ENCODE measurements around the gene KTN1.

The KTN1 gene

GRCh38 chr14:55609681-55610080, 29.7 kb downstream of the KTN1 start:
- FAIRE-seq, result peak; percentile 37
- DNase-seq (ENCODE audit: insufficient read length, low spot score), result no peak

GRCh38 chr14:55610713-55611370, 30.8 kb downstream of the KTN1 start:
- no peak for DNase-seq (ENCODE audit: insufficient read length, low spot score)
- no peak for FAIRE-seq

GRCh38 chr14:55611859-55612258, 31.9 kb downstream of the KTN1 start:
- FAIRE-seq (no peak), DNase-seq (ENCODE audit: insufficient read length, low spot score) (no peak)

- FAIRE-seq, result no peak
- DNase-seq (ENCODE audit: insufficient read length, low spot score), result no peak
Measured at GRCh38 chr14:55614304-55614703, 34.3 kb downstream of the KTN1 start.

- no peak for DNase-seq (ENCODE audit: insufficient read length, low spot score)
- no peak for FAIRE-seq
Measured at GRCh38 chr14:55620277-55620676, 40.3 kb downstream of the KTN1 start.

GRCh38 chr14:55620981-55621380, 41.0 kb downstream of the KTN1 start:
- no peak for FAIRE-seq

GRCh38 chr14:55621391-55621790, 41.4 kb downstream of the KTN1 start:
- no peak for FAIRE-seq
- DNase-seq (ENCODE audit: insufficient read length, low spot score), result no peak

More at GRCh38 chr14:55620981-55621380, 41.0 kb downstream of the KTN1 start:
- no peak for DNase-seq (ENCODE audit: insufficient read length, low spot score)

GRCh38 chr14:55624913-55625312, 44.9 kb downstream of the KTN1 start:
- FAIRE-seq (no peak), DNase-seq (ENCODE audit: insufficient read length, low spot score) (no peak)

GRCh38 chr14:55625481-55625880, 45.5 kb downstream of the KTN1 start:
- DNase-seq (ENCODE audit: insufficient read length, low spot score) (no peak), FAIRE-seq (no peak)

- DNase-seq (ENCODE audit: insufficient read length, low spot score), result no peak
- FAIRE-seq, result no peak
Measured at GRCh38 chr14:55626131-55626530, 46.1 kb downstream of the KTN1 start.

GRCh38 chr14:55628426-55628825, 48.4 kb downstream of the KTN1 start:
- peak; percentile 31 for FAIRE-seq

GRCh38 chr14:55638665-55639064, 58.7 kb downstream of the KTN1 start:
- DNase-seq (ENCODE audit: insufficient read length, low spot score) (no peak), FAIRE-seq (peak; percentile 11)

More at GRCh38 chr14:55628426-55628825, 48.4 kb downstream of the KTN1 start:
- no peak for DNase-seq (ENCODE audit: insufficient read length, low spot score)

GRCh38 chr14:55641290-55641689, 61.3 kb downstream of the KTN1 start:
- no peak for DNase-seq (ENCODE audit: insufficient read length, low spot score)
- FAIRE-seq, result no peak

GRCh38 chr14:55641954-55642353, 61.9 kb downstream of the KTN1 start:
- FAIRE-seq, result no peak
- DNase-seq (ENCODE audit: insufficient read length, low spot score), result no peak

GRCh38 chr14:55645145-55645544, 65.1 kb downstream of the KTN1 start:
- no peak for DNase-seq (ENCODE audit: insufficient read length, low spot score)
- FAIRE-seq, result no peak

GRCh38 chr14:55645845-55646832, 66.1 kb downstream of the KTN1 start:
- FAIRE-seq (no peak), DNase-seq (ENCODE audit: insufficient read length, low spot score) (no peak)

- DNase-seq (ENCODE audit: insufficient read length, low spot score) (no peak), FAIRE-seq (no peak)
Measured at GRCh38 chr14:55650992-55651391, 71.0 kb downstream of the KTN1 start.

GRCh38 chr14:55654243-55654642, 74.2 kb downstream of the KTN1 start:
- DNase-seq (ENCODE audit: insufficient read length, low spot score) (no peak), FAIRE-seq (no peak)

- no peak for FAIRE-seq
- no peak for DNase-seq (ENCODE audit: insufficient read length, low spot score)
Measured at GRCh38 chr14:55661029-55661428, 81.0 kb downstream of the KTN1 start.

GRCh38 chr14:55662752-55663151, 82.7 kb downstream of the KTN1 start:
- DNase-seq (ENCODE audit: insufficient read length, low spot score), result no peak
- no peak for FAIRE-seq

- FAIRE-seq (peak; percentile 28), DNase-seq (ENCODE audit: insufficient read length, low spot score) (no peak)
Measured at GRCh38 chr14:55665067-55665675, 85.2 kb downstream of the KTN1 start.

Data from GM19239 (cell line).